Measurements from ENCODE around the gene GAPDH.
"Not testable (repeated sequence)": the region's sequence is repeated elsewhere in the genome, so short reads cannot be mapped to it uniquely, and the experiment has no call there.

Gene GAPDH

DNA sequence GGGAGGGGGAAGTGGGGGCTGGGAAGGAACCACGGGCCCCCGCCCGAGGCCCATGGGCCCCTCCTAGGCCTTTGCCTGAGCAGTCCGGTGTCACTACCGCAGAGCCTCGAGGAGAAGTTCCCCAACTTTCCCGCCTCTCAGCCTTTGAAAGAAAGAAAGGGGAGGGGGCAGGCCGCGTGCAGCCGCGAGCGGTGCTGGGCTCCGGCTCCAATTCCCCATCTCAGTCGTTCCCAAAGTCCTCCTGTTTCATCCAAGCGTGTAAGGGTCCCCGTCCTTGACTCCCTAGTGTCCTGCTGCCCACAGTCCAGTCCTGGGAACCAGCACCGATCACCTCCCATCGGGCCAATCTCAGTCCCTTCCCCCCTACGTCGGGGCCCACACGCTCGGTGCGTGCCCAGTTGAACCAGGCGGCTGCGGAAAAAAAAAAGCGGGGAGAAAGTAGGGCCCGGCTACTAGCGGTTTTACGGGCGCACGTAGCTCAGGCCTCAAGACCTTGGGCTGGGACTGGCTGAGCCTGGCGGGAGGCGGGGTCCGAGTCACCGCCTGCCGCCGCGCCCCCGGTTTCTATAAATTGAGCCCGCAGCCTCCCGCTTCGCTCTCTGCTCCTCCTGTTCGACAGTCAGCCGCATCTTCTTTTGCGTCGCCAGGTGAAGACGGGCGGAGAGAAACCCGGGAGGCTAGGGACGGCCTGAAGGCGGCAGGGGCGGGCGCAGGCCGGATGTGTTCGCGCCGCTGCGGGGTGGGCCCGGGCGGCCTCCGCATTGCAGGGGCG, at the start of gene GAPDH:
Gene GAPDH (plus strand): TSS at position 595 of the 772 bp plus-strand sequence. CDS start 316 bp downstream, outside the sequence.
- DNase-seq (ENCODE audit: low spot score), result peak; percentile 97

DNA sequence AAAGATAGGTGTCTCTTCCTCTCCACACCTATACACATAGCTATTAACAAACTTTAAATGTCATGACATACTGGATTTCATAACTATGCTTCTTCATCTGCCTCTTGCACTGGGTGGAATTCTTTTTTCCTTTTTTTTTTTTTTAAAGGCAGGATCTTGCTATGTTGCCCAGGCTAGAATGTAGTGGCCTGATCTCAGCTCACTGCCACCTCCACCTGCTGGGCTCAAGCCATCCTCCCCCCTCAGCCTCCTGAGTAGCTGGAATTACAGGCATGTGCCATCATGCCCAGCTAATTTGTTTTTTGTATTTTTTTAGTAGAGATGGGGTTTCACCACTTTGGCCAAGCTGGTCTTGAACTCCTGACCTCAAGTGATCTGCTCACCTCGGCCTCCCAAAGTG, 46.1 kb upstream of the GAPDH start:
- no peak for DNase-seq (ENCODE audit: low spot score)

DNA sequence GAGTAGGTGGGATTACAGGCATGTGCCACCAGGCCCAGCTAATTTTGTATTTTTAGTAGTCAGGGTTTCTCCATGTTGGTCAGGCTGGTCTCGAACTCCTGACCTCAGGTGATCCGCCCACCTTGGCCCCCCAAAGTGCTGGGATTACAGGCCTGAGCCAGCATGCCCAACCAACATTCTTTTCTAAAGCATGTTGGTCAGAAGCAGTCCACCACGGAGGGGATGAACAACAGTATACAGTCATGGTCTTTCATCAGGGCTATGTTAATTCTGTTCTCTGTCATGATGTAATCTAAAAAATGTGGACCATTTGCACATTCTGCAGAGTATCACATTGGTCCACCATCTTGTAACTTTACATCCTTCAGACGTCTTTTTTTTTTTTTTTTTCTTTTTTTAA, 44.9 kb upstream of the GAPDH start:
- DNase-seq (ENCODE audit: low spot score), result no peak

DNA sequence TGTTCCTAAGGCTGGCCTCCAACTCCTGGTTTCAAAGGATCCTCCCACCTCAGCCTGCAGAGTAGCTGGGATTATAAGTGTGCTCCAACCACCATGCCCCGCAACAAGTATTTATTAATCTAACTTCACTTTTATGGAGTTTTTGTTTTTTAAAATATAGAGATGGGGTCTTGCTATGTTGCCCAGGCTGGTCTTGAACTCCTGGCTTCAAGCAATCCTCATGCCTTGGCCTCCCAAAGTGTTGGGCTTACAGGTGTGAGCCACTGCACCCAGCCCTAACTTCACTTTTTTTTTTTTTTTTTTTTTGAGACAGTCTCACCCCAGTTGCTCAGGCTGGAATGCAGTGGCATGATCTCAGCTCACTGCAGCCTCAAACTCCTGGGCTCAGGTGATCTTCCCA, 43.6 kb upstream of the GAPDH start:
- not testable (repeated sequence) for DNase-seq (ENCODE audit: low spot score)

DNA sequence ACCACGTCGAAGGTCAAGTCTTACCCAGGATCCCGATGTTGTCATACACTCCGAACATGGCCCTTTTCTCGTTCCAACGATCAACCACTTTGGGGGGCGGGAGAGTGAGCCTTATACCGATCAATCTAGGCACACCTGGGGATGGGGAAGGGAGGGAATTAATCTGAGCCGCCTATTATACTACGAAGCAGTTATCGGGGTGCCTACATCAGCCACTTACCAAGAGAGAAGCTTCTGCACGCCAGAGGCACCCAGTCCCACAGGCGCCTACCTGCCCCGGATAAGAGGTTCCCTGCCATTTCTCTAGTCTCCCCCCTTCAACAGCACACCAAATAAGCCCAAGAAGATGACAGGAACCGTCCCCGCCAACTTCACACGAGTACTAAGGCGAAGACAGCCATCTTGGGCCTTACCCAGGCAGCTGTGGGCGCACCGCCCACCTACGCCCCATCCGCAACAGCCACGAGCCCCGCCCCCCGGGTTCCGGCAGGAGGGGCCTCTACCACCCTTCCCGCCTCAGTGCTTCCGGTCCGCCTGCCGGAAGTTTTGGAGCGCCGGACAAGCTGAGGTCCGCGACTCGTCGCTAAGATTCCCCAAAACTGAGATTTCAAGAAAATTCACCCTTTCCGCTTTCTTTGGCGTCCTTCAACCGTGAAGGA, 41.4 kb upstream of the GAPDH start, which contains the start of gene MRPL51:
Gene MRPL51 (minus strand): TSS at position 425 of the 659 bp plus-strand sequence. CDS start 126 bp downstream, at position 299.
- peak; percentile 99 for DNase-seq (ENCODE audit: low spot score)

DNA sequence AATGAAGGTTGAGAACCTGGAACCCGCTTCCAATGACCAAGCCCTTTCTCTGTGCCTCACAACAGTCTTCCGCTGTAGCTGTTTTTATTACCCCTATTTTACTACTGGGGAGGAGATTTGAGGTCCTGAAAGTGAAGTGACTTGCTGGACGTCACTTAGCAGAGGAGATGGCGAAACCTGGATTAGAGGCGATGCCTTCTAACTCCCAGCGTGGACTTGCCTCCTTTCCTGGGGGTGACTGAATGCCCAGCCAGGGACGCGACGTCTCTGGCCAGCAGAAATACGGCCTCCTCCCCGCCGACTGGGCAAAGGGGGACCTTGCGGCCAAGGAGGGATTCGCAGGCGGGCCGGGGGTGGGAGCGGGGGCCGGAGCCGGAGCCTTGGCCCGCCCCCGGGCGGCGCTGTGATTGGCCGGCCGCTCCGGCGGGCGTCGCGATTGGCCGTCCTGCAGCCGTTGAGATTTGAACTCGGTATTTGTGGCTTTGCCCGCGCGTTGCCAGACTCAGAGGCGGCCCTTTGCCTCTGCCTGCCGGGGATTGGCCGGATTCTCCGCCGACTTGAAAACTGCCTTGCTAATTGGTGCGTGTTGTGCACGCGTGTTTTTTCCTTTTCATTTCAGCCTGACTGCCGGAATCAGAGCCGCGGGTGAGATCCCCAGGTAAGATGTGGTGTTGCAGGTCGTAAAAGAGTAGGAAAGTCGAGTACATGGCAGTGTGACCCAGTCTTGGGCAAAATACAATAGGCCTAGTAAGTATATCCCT, 40.6 kb upstream of the GAPDH start, which contains the start of gene NCAPD2:
Gene NCAPD2 (plus strand): TSS at position 606 of the 761 bp plus-strand sequence. CDS start 997 bp downstream, outside the sequence.
- peak; percentile 99 for DNase-seq (ENCODE audit: low spot score)

DNA sequence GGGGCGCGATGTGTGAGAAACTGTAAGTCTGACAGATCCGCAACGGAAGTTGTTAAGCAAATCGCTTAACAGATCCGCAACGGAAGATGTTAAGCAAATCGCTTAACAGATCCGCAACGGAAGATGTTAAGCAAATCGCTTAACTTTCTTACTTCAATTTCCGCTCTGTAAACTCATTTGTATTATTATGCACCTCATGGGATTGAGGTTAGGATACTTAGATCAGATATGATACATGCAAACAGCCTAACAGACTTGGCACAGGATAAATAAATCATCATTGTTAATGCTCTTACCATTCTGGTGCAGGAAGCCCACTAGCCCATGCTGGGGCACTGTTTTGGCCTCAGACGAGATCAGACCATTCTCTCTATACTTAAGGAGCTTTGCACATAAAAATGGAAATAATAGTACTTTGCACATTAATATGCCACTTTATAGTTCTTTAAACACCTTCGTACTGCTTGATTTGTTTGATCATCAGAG, 40.0 kb upstream of the GAPDH start:
- DNase-seq (ENCODE audit: low spot score), result no peak

DNA sequence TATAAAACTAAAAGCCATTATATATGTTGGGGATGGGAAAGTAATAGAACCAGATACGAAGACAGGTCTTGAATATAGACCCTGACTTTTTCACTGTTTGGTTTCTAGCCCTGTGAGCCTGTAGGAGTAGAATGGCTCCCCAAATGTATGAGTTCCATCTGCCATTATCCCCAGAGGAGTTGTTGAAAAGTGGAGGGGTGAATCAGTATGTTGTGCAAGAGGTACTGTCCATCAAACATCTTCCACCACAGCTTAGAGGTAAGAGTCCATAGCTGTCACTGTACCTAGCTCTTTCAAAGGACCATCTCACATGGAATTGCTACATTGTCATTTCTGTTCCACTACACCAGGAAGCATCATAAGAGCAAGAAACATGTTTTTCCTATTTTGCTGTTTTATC, 39.3 kb upstream of the GAPDH start:
- no peak for DNase-seq (ENCODE audit: low spot score)

DNA sequence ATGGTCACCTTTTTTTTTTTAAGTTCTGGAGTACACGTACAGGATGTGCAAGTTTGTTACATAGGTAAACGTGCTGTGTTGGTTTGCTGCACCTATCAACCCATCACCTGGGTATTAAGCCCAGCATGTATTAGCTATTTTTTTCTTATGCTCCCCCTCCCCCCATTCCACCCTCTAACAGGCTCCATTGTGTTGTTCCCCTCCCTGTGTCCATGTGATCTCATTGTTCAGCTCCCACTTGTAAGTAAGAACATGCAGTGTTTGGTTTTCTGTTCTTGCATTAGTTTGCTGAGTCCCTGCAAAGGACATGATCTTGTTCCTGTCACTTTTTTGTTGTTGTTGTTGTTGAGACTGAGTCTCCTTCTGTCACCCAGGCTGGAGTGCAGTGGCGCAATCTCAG, 37.0 kb upstream of the GAPDH start:
- not testable (repeated sequence) for DNase-seq (ENCODE audit: low spot score)

DNA sequence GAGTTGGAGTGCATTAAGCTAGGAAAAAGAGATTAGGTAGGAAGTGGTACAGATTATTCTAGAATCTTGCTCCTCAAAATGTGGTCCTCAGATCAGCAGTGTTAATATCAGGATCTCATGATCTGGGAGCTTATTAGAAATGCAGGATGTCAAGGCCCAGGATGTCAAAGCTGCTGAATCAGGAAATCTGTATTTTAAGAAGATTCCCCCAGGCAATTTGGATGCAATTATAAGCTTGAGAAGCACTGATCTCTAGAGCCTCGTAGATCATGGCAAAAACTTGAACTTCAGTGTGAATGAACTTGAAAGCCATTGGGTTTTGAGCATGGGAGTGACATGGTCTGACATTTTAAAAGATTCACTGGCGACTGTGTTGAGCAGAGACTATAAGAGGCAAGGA, 33.9 kb upstream of the GAPDH start:
- DNase-seq (ENCODE audit: low spot score), result no peak

DNA sequence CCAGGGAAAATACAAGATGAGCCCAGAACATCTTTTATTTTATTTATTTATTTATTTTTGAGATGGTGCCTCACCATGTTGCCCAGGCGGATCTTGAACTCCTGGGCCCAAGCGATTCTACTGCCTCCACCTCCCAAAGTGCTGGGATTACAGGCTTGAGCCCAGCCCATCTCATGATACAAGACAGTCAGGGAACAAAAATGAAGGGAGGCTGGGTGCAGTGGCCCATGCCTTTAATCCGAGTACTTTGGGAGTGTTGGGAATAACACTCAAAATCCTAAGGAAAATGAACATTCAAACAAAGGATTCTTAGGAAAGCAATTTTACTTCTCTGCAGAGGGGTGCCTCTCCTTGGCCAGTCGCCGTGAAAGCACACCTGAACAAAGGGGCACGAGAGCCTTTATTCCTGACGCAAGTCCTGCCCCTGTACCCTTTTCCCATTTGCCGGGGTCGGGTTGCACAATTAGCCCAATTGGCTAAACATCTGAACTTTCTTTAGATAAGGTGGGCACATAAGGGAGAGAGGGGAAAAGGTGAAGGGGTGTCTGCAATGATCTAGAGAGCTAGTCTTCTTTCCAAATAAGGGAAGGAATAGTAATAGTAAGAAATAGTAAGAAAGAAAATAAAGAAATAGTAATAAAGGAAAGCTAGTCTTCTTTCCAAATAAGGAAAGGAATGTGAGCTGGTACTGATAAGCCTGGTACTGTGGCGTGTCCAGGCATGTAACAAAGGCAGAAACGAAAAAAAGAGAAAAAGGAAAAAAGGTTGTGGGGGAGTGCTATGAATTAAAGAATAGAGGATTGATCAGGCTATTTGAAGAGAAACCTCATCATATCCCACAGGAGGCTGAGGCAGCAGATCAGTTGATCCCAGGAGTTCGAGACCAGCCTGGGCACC, 27.0 kb upstream of the GAPDH start:
- DNase-seq (ENCODE audit: low spot score), result peak; percentile 51

DNA sequence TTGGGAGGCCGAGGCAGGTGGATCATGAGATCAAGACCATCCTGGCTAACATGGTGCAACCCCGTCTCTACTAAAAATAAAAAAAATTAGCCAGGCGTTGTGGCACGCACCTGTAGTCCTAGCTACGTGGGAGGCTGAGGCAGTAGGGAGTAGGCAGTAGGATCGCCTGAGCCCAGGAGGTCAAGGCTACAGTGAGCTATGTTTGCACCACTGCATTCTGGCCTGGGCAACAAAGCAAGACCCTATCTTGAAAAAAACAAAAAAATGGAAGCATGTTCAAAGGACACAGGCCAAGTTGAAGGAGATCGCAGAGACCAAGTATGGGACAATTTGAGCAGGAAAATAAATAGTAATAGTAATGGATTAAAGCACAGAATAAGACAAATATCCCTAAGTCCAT, 26.2 kb upstream of the GAPDH start:
- DNase-seq (ENCODE audit: low spot score), result no peak

DNA sequence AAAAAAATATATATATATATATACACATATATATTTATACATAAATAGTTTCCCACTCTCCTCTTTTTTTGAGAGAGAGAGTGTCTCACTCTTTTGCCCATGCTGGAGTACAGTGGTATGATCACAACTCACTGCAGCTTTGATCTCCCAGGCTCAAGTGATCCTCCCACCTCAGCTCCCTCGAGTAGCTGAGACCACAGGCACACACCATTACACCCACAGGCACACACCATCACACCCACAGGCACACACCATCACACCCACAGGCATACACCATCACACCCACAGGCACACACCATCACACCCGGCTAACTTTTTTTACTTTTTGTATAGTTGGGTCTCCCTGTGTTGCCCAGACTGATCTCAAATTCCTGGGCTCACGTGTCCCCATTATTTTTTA, 14.1 kb upstream of the GAPDH start:
- no peak for DNase-seq (ENCODE audit: low spot score)

DNA sequence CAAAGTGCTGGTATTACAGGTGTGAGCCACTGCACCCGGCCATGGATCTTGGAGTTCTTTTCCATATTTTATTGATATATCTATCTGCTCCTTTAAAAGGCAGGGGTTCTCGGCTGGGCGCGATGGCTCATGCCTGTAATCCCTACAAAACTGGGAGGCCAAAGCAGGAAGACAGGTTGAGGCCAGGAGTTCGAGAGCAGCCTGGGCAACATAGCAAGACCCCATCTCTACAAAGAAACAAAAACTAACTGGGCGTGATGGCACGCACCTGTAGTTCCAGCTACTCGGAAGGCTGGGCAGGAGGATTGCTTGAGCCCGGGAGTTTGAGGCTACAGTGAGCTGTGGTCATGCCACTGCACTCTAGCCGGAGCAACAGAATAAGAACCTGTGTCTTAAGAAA, 12.1 kb upstream of the GAPDH start:
- DNase-seq (ENCODE audit: low spot score), result no peak

DNA sequence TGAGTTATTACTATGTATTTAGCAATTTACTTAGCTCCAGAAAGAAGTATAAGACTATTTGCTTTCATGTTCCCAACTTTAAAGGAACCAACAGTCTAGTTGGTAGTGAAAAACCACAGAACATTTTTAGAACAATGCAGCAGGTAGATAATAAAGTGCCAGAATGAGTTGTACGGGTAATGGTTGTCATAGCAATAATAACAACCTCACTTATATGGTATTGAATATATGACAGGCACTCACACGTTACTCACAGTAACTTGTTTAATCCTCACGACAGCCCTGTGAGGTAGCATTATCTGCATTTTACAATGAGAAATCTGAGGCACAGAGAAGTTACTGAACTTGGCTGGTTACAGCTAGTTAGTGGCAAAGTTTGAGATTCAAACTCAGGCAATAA, 10.6 kb upstream of the GAPDH start:
- DNase-seq (ENCODE audit: low spot score), result no peak

DNA sequence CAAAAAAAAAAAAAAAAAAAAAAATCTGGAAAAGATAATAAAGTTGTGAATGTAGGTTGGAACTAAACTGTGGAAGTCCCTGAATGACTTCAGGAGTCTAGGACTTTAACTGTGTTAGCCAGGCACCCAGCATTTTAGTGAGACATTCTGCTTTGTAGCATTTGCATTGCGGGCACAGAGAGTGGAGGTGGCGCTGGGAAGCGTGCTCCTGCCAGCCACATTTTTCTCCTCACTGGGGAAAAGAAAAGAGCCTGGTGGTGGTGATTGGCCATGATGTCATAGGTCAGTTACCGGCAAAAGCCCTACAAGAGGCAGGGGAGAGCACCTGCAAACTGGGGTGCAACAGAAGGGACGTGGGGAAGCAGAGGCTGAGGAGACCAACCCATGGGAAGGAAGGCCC, 9.7 kb upstream of the GAPDH start:
- no peak for DNase-seq (ENCODE audit: low spot score)

DNA sequence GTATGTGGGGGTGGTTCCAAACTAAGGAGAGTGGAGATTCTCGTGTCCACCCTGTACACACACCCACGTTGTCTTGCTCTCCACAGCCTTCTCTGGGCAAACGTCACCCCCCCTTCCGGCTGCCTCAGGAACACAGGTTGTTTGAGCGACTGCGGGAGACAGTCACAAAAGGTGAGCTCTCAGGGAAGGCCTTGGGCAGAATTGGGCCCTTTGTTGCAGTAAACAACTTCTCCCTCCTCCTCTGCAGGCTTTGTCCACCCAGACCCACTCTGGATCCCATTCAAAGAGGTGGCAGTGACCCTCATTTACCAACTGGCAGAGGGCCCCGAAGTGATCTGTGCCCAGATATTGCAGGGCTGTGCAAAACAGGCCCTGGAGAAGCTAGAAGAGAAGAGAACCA, 8.1 kb upstream of the GAPDH start:
- no peak for DNase-seq (ENCODE audit: low spot score)

DNA sequence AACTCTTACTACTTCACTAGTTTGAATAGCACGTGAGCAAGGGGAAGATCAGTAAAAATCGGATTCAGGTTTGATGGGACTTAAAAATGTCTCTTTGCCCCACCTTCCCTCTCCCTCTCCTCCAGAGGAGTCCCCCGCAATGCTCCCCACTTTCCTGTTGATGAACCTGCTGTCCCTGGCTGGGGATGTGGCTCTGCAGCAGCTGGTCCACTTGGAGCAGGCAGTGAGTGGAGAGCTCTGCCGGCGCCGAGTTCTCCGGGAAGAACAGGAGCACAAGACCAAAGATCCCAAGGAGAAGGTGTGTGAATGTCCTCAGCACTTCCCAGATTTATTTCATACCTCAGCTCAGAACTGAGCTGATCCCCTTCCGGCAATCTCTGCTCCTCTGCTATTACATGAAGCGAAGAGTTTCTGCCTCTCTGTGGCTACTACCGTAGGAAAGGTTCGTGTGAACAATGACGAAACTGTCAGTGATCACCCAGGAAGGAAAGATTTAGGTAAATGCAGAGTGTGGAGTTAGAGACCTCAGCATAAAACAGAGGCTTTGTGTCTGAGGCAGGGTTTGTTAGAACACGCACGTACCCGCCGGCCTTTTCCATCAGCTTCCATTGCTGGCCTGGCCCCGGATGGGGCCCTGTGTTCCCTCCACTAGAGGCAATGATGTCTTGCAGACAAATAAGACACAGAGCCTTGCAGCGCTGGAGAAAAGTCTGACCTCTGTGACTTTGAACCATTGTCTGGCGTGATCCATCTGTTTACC, 7.4 kb upstream of the GAPDH start:
- no peak for DNase-seq (ENCODE audit: low spot score)

DNA sequence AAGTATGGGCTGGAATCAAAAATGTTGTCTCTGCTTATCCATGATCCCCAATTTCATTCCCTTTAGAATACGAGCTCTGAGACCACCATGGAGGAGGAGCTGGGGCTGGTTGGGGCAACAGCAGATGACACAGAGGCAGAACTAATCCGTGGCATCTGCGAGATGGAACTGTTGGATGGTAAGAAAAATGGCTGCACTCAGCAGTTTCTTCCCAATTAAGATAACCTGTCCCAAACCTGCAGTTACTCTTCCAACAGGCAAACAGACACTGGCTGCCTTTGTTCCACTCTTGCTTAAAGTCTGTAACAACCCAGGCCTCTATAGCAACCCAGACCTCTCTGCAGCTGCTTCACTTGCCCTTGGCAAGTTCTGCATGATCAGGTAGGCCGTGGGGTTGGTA, 6.6 kb upstream of the GAPDH start:
- no peak for DNase-seq (ENCODE audit: low spot score)

DNA sequence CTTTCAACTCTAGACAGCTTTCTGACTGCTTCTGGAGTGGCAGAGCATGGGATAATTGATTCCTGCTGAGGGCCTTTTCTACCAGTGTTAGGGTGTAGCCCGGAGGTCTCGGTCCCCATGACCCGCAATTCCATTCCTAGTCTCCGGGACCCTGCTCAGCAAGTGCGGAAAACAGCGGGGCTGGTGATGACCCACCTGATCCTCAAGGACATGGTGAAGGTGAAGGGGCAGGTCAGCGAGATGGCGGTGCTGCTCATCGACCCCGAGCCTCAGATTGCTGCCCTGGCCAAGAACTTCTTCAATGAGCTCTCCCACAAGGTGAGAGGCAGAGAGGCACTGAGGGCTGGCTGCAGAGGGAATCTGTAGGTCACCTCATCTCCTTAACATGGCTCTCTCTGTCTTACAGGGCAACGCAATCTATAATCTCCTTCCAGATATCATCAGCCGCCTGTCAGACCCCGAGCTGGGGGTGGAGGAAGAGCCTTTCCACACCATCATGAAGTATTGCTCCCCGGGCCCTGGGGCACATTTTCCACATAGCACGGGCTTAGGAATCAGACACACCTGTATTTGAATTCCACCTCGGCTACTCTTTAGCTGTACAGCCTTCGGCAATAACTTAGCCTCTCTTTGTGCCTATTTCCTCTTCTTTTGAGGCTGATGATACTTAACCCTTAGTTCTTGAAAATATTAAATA, 5.6 kb upstream of the GAPDH start:
- no peak for DNase-seq (ENCODE audit: low spot score)

Data from ecto neural progenitor cell (in vitro differentiated cells).